Measurements from ENCODE around the gene MPST.

Gene MPST

DNA sequence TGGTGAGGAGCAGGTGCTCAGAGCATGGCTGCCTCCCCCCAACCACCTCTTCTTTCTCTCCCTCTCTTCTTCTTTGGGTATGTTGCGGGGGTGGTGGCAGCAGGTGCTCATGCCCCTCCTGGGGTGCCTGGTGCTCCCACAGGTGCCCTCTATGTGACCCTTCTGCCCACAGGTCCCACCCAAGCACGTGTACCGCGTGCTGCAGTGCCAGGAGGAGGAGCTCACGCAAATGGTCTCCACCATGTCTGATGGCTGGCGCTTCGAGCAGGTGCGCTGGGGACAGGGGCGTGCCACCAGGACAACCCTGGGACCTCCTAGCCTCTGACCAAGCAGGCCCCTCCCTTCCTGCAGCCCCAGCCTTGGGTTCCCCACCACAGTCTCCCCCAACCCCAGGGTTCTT lies 37.7 kb downstream of the MPST start:
- Mint-ChIP-seq H3K27ac (no peak overlapping the region), H3K4me3 (no peak overlapping the region), H3K36me3 (peaks cover 51% of the 10 kb centered on the region), H3K9me3 (no peaks in the 10 kb centered on the region), H3K27me3 (no peaks in the 10 kb centered on the region), H3K4me1 (peaks cover 40% of the 10 kb centered on the region)
- no peak for ATAC-seq

DNA sequence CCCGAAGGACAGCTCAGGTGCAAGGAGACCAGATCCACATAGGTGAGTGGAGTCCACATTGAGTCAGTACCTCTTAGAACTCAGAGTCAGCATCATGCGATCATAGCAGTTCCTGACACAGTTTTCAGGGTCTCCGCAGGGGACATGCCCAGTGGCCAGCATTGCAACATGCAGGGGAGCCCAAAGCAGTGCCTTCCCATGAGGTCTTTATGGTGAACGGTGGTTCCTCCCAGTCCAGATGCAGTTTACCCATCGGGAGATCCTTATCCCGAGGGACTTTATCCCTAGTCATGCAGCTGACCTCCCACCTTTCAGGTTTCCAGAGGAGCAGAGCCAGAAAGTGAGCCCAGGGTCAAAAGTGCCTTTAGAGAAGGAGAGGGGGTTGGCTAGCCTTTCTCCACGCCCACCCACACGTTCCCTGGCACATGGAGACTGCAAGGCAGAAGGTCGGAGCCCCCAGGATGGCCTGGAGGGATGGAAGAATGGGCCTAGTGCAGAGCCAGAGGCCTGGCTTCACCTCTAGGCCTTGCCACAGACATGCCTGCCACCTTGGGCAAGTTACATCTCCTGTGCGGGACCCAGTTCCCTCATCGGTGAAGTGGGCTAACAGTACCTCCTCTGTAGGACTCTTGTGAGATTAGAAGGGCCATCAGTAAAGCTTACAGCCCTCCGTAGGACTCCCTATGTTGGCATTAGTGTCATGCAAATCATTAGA lies 38.4 kb downstream of the MPST start:
- no peak overlapping the region for H3K27ac Mint-ChIP-seq

DNA sequence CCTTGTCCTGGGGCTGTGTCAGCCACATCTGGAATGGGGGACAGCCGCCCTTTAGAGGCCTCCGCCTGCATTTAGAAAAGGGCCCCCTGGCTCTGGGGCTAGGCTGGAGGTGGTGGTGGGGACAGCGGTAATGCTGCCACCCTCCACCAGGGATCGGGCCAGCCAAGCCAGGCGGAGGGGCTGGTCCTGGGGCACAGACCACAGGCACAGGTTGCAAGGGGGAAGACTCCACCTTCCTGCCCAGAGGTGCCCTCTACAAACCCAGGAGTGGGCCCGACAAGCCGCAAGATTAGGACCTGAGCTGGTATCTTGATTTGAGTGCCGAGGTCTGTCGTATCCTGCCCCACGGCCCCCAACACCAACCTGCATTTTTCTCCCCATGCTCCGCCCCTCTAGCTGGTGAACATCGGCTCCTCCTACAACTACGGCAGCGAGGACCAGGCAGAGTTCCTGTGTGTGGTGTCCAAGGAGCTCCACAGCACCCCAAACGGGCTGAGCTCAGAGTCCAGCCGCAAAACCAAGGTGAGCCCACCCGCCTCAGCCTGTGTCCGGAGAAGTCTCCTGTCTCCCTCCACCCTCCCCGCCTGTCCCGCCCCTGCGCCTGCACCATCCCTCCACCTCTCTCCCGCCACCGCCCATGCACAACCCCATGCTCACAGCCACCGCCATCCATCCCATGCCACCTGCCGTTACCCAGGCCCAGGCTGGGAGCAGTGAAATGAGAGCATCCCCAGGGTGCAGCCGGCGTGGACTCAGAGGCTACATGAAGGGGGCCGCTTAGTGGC lies 39.6 kb downstream of the MPST start:
- Mint-ChIP-seq H3K27me3 (no peaks in the 10 kb centered on the region), H3K36me3 (peaks cover 59% of the 10 kb centered on the region), H3K27ac (no peak overlapping the region), H3K4me1 (peaks cover 30% of the 10 kb centered on the region), H3K4me3 (no peak overlapping the region), H3K9me3 (no peaks in the 10 kb centered on the region)
- no peak for ATAC-seq

More for the DNA sequence above, 38.4 kb downstream of the MPST start:
- no peak for ATAC-seq
- Mint-ChIP-seq H3K4me1 (peaks cover 40% of the 10 kb centered on the region), H3K9me3 (no peaks in the 10 kb centered on the region), H3K4me3 (no peak overlapping the region), H3K36me3 (peaks cover 56% of the 10 kb centered on the region), H3K27me3 (no peaks in the 10 kb centered on the region)

DNA sequence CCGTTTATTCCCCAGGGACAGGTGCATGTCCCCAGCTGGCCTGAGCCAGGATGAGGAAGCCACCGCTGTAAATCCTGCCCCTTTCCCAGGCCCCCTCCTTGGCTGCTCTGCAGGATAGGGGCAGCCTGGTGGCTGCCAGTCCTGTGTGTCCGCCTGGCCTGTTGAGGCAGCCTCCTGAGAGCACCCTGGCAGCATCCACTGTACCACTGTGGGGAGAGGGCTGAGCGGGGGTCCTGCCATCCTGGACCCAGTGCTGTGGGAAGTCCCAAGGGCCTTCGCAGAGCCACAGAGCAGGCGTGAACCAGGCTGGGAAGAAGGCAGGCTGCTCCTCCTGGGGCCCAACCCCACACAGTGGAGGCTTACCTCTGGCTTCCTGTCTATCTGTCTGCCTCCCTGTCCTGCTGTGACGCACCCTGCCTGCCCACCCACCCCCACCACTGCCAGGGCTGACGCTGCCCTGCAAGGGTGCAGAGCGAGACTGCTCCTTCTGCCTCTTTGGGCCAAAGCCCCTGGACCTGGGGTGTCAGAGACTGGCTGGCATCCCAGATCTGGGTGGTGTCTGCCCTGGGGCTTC lies 40.4 kb downstream of the MPST start:
- no peak for ATAC-seq
- Mint-ChIP-seq H3K4me1 (peaks cover 27% of the 10 kb centered on the region), H3K36me3 (peaks cover 66% of the 10 kb centered on the region), H3K27me3 (no peaks in the 10 kb centered on the region), H3K4me3 (no peak overlapping the region), H3K27ac (no peak overlapping the region), H3K9me3 (no peaks in the 10 kb centered on the region)

GRCh38 chr22:37060801-37061610 lies 41.5 kb downstream of the MPST start:
- peak overlapping the region; percentile 41 for H3K27ac Mint-ChIP-seq
- peaks cover 27% of the 10 kb centered on the region for H3K4me1 Mint-ChIP-seq
- no peaks in the 10 kb centered on the region for H3K27me3 Mint-ChIP-seq
- no peak overlapping the region for H3K4me3 Mint-ChIP-seq
- peaks cover 55% of the 10 kb centered on the region for H3K36me3 Mint-ChIP-seq
- ATAC-seq: peak; percentile 65
- H3K9me3 Mint-ChIP-seq: no peaks in the 10 kb centered on the region

DNA sequence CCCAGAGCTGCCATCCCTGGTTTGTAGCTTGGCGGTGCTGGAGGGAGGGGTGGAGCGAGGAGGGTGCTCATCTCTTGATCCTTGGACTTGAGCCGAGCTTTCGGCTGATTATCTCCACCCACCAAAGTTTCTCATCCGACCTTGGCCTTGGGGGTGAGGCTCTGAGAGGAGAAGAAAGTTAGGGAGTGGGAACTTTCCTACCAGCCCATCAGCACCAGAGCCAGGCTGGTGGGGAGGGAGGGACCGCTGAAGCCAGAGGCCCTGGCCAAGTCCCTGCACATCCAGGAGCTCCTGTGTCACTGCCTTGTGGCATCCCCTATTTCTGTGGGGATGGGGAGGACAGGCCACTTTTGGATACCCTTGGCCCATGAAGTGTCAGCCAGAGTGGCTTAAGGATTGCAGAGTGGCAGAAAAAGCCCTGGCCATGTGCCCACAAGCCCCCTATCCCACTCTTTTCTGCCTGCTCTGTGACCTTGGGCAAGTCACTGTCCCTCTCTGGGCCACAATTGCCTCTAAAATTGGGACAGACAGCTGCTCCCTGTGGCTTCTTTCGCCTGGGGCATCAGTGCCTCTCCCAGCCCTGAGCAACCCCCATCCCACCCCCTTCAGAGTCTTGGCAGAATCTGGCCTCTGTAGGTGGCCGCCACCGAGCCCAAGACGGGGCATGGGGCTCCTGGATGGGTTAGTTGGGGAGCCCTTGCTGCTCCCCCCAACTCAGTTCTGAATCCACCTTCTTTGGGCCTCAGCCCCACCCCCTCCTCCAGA lies 42.3 kb downstream of the MPST start:
- H3K27ac Mint-ChIP-seq: peak overlapping the region; percentile 41
- ATAC-seq: no peak
- peaks cover 50% of the 10 kb centered on the region for H3K36me3 Mint-ChIP-seq
- no peak overlapping the region for H3K4me3 Mint-ChIP-seq
- peaks cover 3% of the 10 kb centered on the region for H3K27me3 Mint-ChIP-seq
- peaks cover 27% of the 10 kb centered on the region for H3K4me1 Mint-ChIP-seq
- no peaks in the 10 kb centered on the region for H3K9me3 Mint-ChIP-seq

DNA sequence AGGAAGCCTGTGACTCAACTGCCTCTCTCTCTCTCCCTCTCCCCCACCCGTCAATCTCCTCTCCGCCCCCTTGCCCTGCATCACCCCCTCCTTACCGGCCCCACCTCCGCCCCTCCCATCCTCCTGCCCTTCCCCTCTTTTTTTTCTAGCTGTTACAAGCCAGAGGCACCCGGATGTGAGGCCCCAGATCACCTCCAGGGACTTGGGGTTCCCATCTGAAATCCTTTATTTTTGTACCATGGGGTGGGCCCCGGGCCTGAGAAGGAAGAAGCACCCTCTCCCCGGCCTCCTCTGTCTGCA lies 42.8 kb downstream of the MPST start:
- no peak overlapping the region for H3K4me3 Mint-ChIP-seq
- peaks cover 8% of the 10 kb centered on the region for H3K27me3 Mint-ChIP-seq
- ATAC-seq: no peak
- no peaks in the 10 kb centered on the region for H3K9me3 Mint-ChIP-seq
- peak overlapping the region; percentile 26 for H3K27ac Mint-ChIP-seq
- peaks cover 45% of the 10 kb centered on the region for H3K36me3 Mint-ChIP-seq
- H3K4me1 Mint-ChIP-seq: peaks cover 27% of the 10 kb centered on the region

DNA sequence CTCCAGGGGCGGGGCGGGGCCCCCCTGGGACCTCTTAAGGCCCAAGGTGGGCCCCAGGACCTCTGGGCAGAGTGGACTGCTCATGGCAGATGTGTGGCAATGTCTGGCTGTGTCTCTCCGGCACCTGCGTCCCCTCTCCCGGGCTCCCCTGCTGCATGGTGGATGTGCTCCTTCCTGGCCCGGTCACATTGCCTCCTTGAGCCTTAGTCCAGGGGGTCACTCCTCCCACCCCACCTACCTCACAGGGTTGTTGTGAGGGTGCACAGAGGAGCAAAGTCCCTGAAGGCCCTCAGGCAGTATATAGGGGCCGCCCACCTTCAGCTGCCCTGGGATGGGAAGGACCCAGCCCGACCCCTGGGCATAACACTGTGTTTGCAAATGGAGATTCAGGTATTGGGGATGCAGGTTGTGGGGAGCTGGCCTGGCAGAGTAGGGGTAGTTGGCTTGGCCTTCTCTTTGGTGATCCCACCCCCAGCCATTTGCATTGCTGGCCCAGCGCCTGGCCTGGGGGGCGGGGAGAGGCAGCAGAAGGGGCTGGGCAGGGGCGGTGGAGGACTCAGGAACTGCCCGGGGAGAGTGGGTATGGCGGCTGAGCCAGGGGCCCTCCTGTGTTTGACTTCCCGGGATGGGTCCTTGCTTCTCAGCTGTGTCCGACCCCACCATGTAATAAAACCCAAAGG lies 43.3 kb downstream of the MPST start:
- H3K36me3 Mint-ChIP-seq: peaks cover 40% of the 10 kb centered on the region
- peaks cover 27% of the 10 kb centered on the region for H3K4me1 Mint-ChIP-seq
- peak overlapping the region; percentile 26 for H3K27ac Mint-ChIP-seq
- no peak for ATAC-seq
- no peak overlapping the region for H3K4me3 Mint-ChIP-seq
- peaks cover 13% of the 10 kb centered on the region for H3K27me3 Mint-ChIP-seq
- no peaks in the 10 kb centered on the region for H3K9me3 Mint-ChIP-seq

- H3K27me3 Mint-ChIP-seq: peaks cover 21% of the 10 kb centered on the region
- peaks cover 37% of the 10 kb centered on the region for H3K36me3 Mint-ChIP-seq
- no peak overlapping the region for H3K4me3 Mint-ChIP-seq
- ATAC-seq: no peak
- H3K27ac Mint-ChIP-seq: no peak overlapping the region
- peaks cover 27% of the 10 kb centered on the region for H3K4me1 Mint-ChIP-seq
- no peaks in the 10 kb centered on the region for H3K9me3 Mint-ChIP-seq
Measured at GRCh38 chr22:37063431-37064420, 44.2 kb downstream of the MPST start.

GRCh38 chr22:37064553-37064952 lies 45.0 kb downstream of the MPST start:
- no peak overlapping the region for H3K27ac Mint-ChIP-seq
- no peak for ATAC-seq
- H3K27me3 Mint-ChIP-seq: peaks cover 24% of the 10 kb centered on the region
- H3K4me3 Mint-ChIP-seq: no peak overlapping the region
- H3K9me3 Mint-ChIP-seq: no peaks in the 10 kb centered on the region
- peaks cover 27% of the 10 kb centered on the region for H3K4me1 Mint-ChIP-seq
- peaks cover 36% of the 10 kb centered on the region for H3K36me3 Mint-ChIP-seq

DNA sequence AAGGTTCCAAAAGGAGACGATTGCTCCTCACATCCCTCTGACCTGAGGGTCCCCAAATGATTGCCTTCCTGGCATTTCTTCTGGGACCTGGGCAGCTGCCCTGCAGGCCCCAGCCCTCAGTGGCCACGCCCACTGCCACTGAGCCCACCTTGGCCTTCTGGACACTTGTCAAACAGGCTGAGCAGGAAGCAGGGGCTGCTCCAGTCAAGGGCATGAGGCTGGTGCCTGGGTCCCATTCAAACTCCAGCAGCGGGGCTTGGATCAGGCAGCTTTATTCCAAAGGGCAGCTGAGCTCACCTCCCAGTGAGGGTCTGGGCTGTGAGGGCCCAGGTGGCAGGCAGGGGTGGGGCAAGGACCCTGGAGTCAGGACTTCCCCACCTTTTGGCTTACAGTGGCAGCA lies 45.6 kb downstream of the MPST start:
- Mint-ChIP-seq H3K4me3 (no peak overlapping the region), H3K36me3 (peaks cover 30% of the 10 kb centered on the region), H3K27ac (no peak overlapping the region), H3K9me3 (no peaks in the 10 kb centered on the region), H3K27me3 (peaks cover 31% of the 10 kb centered on the region), H3K4me1 (peaks cover 27% of the 10 kb centered on the region)
- no peak for ATAC-seq

- peaks cover 20% of the 10 kb centered on the region for H3K4me1 Mint-ChIP-seq
- no peaks in the 10 kb centered on the region for H3K9me3 Mint-ChIP-seq
- H3K27ac Mint-ChIP-seq: no peak overlapping the region
- H3K36me3 Mint-ChIP-seq: peaks cover 22% of the 10 kb centered on the region
- no peak overlapping the region for H3K4me3 Mint-ChIP-seq
- peaks cover 39% of the 10 kb centered on the region for H3K27me3 Mint-ChIP-seq
- ATAC-seq: no peak
Measured at GRCh38 chr22:37065961-37066360, 46.4 kb downstream of the MPST start.

DNA sequence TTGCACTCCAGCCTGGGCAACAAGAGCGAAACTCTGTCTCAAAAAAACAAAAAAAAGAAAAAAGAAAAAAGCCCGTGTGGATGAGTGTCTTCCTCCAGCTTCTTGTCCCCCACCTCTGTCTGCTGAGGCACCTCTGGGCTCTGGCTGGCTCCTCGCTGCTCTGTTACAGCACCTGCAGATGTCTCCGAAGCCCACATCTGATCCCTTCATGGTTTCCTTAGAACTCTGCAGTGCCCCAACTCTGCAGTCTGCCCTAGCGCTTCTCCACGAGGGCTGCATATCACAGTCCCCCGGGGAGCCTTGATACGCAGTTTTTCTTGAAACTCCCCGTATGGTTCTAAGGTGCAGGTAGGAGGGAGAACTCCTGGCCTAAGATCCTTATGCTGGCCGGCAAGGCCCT lies 47.9 kb downstream of the MPST start:
- no peak for ATAC-seq
- peaks cover 8% of the 10 kb centered on the region for H3K4me1 Mint-ChIP-seq
- peaks cover 39% of the 10 kb centered on the region for H3K27me3 Mint-ChIP-seq
- H3K27ac Mint-ChIP-seq: no peak overlapping the region
- no peak overlapping the region for H3K4me3 Mint-ChIP-seq
- peaks cover 15% of the 10 kb centered on the region for H3K36me3 Mint-ChIP-seq
- H3K9me3 Mint-ChIP-seq: no peaks in the 10 kb centered on the region

Measured in stimulated activated memory B cell treated with anti-CD40 and anti-IgM and Interleukin-4, amounts not matched to agents 10 μg/mL and 1 μg/mL and 100 μg/mL, for 72 hours (primary cell).